Panc1 (cell line): ENCODE data around the gene PSORS1C1. TPM values are rescaled to one million over a fixed set of nuclear protein-coding genes. Genes with fewer than 3 reads are reported as not detected.

ENCODE experiments used
- ATAC-seq: fragments of 200-7000 bp; cut with Tn5 transposase; 2 replicates; pipeline ENCODE4 v1.9.1; 2020; ENCODE audit warnings: mild to moderate bottlenecking, moderate library complexity
- BruUV-seq: library from RNA; stranded (reverse); fragments of 400-500 nt; replicated peaks from 2 replicates; lab custom pipeline; 2021; lab: Mats Ljungman, UMichigan
- CTCF ChIA-PET: fragments of 300-600 bp; sonication (Branson Sonifier 250); formaldehyde crosslinking; loops from one replicate; lab custom pipeline; 2022; ENCODE audit warnings: antibody characterized with exemption; lab: Charles Lee
- POLR2A ChIA-PET: fragments of 300-600 bp; sonication (Branson Sonifier 250); formaldehyde crosslinking; loops from one replicate; lab custom pipeline; 2022; ENCODE audit warnings: antibody characterized with exemption; lab: Charles Lee
- DNase-seq: peaks from one replicate; pipeline ENCODE4 v3.0.0-alpha.2; 2010; ENCODE audit warnings: low read depth, low spot score
- H3K27ac ChIP-seq: 2 replicates; pipeline ENCODE4 v1.5.1; 2011; ENCODE audit warnings: mild to moderate bottlenecking, low read length, inconsistent platforms
- H3K27me3 ChIP-seq: fragments of 200-500 bp; sonication (Bioruptor generic); 2 replicates; pipeline ENCODE4 v1.6.0; 2014; ENCODE audit warnings: low read length, inconsistent platforms; ENCODE audit not compliant: control insufficient read depth, insufficient read depth
- H3K36me3 ChIP-seq: fragments of 200-500 bp; sonication (Bioruptor generic); 2 replicates; pipeline ENCODE4 v1.5.1; 2014; ENCODE audit warnings: inconsistent platforms, mild to moderate bottlenecking, low read length, moderate library complexity; ENCODE audit not compliant: control insufficient read depth, insufficient read depth
- H3K4me1 ChIP-seq: 2 replicates; pipeline ENCODE4 v1.5.1; 2011; ENCODE audit warnings: inconsistent platforms, mild to moderate bottlenecking, low read length, moderate library complexity; ENCODE audit not compliant: control insufficient read depth, insufficient read depth
- H3K4me3 ChIP-seq, 2 experiments: 2 replicates each; pipeline ENCODE4 v1.5.1; 2011 to 2012; ENCODE audit warnings: low read depth in 2 of 2, low read length in 2 of 2, mild to moderate bottlenecking in 2 of 2, inconsistent platforms in 1 of 2, moderate library complexity in 1 of 2
- H3K9me3 ChIP-seq: fragments of 200-500 bp; sonication (Bioruptor generic); 2 replicates; pipeline ENCODE4 v1.5.1; 2014; ENCODE audit warnings: low read depth, mild to moderate bottlenecking, inconsistent platforms, low read length, moderate library complexity; ENCODE audit not compliant: control insufficient read depth, insufficient read depth
- CTCF ChIP-seq: fragments of 450-650 bp; IDR thresholded peaks from 2 replicates; pipeline ENCODE4 v1.5.1; 2017; ENCODE audit warnings: mild to moderate bottlenecking
- POLR2AphosphoS5 ChIP-seq: IDR thresholded peaks from 2 replicates; pipeline ENCODE4 v1.6.1; 2012; ENCODE audit warnings: mild to moderate bottlenecking, low read depth, low read length, moderate library complexity
- REST ChIP-seq, 2 experiments: IDR thresholded peaks; 2 replicates each; pipeline ENCODE4 v1.6.1; 2011 to 2012; ENCODE audit warnings: low read depth in 2 of 2, control low read depth in 1 of 2, low read length in 1 of 2, mild to moderate bottlenecking in 1 of 2, moderate library complexity in 1 of 2; ENCODE audit not compliant: insufficient read depth in 1 of 2
- SIN3A ChIP-seq: IDR thresholded peaks from 2 replicates; pipeline ENCODE4 v1.6.1; 2012; ENCODE audit warnings: low read depth, mild to moderate bottlenecking, low read length, moderate library complexity, borderline replicate concordance; ENCODE audit not compliant: insufficient read depth
- TCF7L2 ChIP-seq: IDR thresholded peaks from 2 replicates; pipeline ENCODE4 v1.6.1; 2011; ENCODE audit warnings: mild to moderate bottlenecking, low read depth, low read length, inconsistent platforms
- in situ Hi-C: cut with HindIII; loops from 2 replicates; pipeline ENCODE4 v1.10.0; 2016; ENCODE audit warnings: low sequenced_read_pairs, low pct_unique_long_range_greater_than_20kb
- intact Hi-C: fragments of 100-400 bp; cut with micrococcal nuclease; formaldehyde crosslinking; loops from one replicate; pipeline ENCODE4 v1.10.0; 2022; ENCODE audit not compliant: unreplicated experiment
- total RNA-seq: library from RNA; stranded (reverse); gene quantifications from one replicate; pipeline ENCODE4 v1.2.1, GENCODE V29; 2021; ENCODE audit not compliant: unreplicated experiment

PSORS1C1 gene
- total RNA-seq, 1 experiment from 2014 or later: 2.9 TPM

- Histone ChIP-seq H3K4me3 (no peak overlapping the region), H3K4me1 (no peaks in the 10 kb centered on the region), H3K27ac (no peak overlapping the region), H3K36me3 (0 out of 2 replicates have a peak, but pooled peaks cover 2% of the 10 kb centered on the region), H3K9me3 (no peaks in the 10 kb centered on the region), H3K27me3 (no peaks in the 10 kb centered on the region)
- intact Hi-C loops (no loop called here), in situ Hi-C loops (no loop called here)
- TF ChIP-seq SIN3A (no peak), CTCF (no peak), REST (IDR thresholded peaks at IDR 0.05; ENCODE audit: insufficient read depth in 1 of 2, low read depth in 2 of 2, low read length in 1 of 2) (no peak), TCF7L2 (no peak), POLR2AphosphoS5 (no peak)
- no peak for DNase-seq
- no peak for ATAC-seq
- no TSS peak for BruUV-seq
- ChIA-PET POLR2A (no interaction called here), CTCF (interaction anchor here (0.6 kb wide), 1 partner anchor 47 kb away, joined by 5 read pairs; no protein-coding TSS in a partner anchor)
These were observed 30.4 kb downstream of the PSORS1C1 start for GRCh38 chr6:31144970-31145340.

DNA sequence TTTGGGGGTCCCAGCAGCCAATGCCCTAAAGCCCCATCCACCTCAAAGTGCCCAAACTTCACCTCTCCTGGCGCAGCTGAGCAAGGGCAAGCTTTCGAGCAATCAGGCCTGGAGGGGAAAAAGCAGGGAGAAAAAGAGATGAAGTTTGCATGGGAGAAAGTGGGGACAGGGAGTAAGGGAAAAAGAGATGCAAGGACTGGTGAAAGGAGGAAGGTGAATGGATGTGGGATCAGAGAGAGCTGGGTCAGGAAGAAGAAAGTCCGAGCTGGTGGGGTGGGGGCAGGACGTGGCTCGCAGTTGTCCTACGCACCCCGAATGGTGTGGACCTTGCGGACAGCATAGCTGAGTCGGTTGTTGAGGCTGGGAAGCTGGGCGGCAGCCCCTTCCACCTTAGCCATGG is 30.8 kb downstream of the PSORS1C1 start:
- H3K4me3 ChIP-seq: no peak overlapping the region
- no peaks in the 10 kb centered on the region for H3K27me3 ChIP-seq
- H3K27ac ChIP-seq: no peak overlapping the region
- H3K9me3 ChIP-seq: no peaks in the 10 kb centered on the region
- TSS peak; percentile 77 for BruUV-seq
- ATAC-seq: no peak
- H3K36me3 ChIP-seq: 0 out of 2 replicates have a peak, but pooled peaks cover 2% of the 10 kb centered on the region
- intact Hi-C loops: no loop called here
- ChIA-PET POLR2A (no interaction called here), CTCF (no interaction called here)
- no peaks in the 10 kb centered on the region for H3K4me1 ChIP-seq
- in situ Hi-C loops: no loop called here
- DNase-seq: no peak
- TF ChIP-seq POLR2AphosphoS5: no peak
- no peak for TF ChIP-seq TCF7L2
- no peak for TF ChIP-seq REST (IDR thresholded peaks at IDR 0.05; ENCODE audit: insufficient read depth in 1 of 2, low read depth in 2 of 2, low read length in 1 of 2)
- TF ChIP-seq CTCF: no peak
- no peak for TF ChIP-seq SIN3A
